ENCODE results near the gene BET1. TPM values are rescaled to one million over a fixed set of nuclear protein-coding genes. Genes with fewer than 3 reads are reported as not detected.

BET1 gene
- total and polyA plus RNA-seq, 9 of the 15 experiments (the other 6 are each of a cell fraction or from before 2014, with no cell fraction given), result 15.8 to 190 (median 37.8) TPM

GRCh38 chr7:94004024-94004951 is at the start of gene BET1 (continued):
- TF ChIP-seq, protein P1, sequence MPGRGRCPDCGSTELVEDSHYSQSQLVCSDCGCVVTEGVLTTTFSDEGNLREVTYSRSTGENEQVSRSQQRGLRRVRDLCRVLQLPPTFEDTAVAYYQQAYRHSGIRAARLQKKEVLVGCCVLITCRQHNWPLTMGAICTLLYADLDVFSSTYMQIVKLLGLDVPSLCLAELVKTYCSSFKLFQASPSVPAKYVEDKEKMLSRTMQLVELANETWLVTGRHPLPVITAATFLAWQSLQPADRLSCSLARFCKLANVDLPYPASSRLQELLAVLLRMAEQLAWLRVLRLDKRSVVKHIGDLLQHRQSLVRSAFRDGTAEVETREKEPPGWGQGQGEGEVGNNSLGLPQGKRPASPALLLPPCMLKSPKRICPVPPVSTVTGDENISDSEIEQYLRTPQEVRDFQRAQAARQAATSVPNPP (IDR thresholded peaks at IDR 0.05; ENCODE audit: borderline replicate concordance, insufficient read depth, insufficient read length), result no peak
- TF ChIP-seq ZNF24 (IDR thresholded peaks at IDR 0.05) (no peak), E2F3 (CRISPR knock-in tag; IDR thresholded peaks at IDR 0.05) (no peak), MEIS2 (IDR thresholded peaks at IDR 0.05; ENCODE audit: partially characterized antibody) (no peak), ZKSCAN3 (CRISPR knock-in tag; IDR thresholded peaks at IDR 0.05) (no peak), TRIM24 (IDR thresholded peaks at IDR 0.05) (no peak), ZC3H4 (CRISPR knock-in tag; IDR thresholded peaks at IDR 0.05; ENCODE audit: borderline replicate concordance) (no peak), ZNF408 (CRISPR knock-in tag; IDR thresholded peaks at IDR 0.05; ENCODE audit: low read depth) (no peak), MTF1 (CRISPR knock-in tag; IDR thresholded peaks at IDR 0.05; ENCODE audit: borderline replicate concordance) (no peak), GABPA (tag; conservative IDR thresholded peaks at IDR 0.05; ENCODE audit: low read depth) (0 out of 2 replicates have a peak, but pooled peaks have one; percentile 11), CREB5 (CRISPR knock-in tag; IDR thresholded peaks at IDR 0.05) (no peak), MTA2 (IDR thresholded peaks at IDR 0.05; ENCODE audit: low read depth) (no peak), BRD9 (IDR thresholded peaks at IDR 0.05; ENCODE audit: low read depth, partially characterized antibody) (no peak), SRSF1 (IDR thresholded peaks at IDR 0.05; ENCODE audit: low read depth, low read length) (no peak), PRPF4 (IDR thresholded peaks at IDR 0.05; ENCODE audit: insufficient read depth, low read depth, low read length, poor library complexity, severe bottlenecking) (no peak), ESRRB (CRISPR knock-in tag; IDR thresholded peaks at IDR 0.05; ENCODE audit: borderline replicate concordance) (no peak), CBFB (CRISPR knock-in tag; IDR thresholded peaks at IDR 0.05) (no peak), RCOR1 (IDR thresholded peaks at IDR 0.05; ENCODE audit: borderline replicate concordance in 1 of 2, low read depth in 2 of 2, low read length in 2 of 2) (0 out of 4 replicates have a peak, but pooled peaks of 1 of the 2 experiments have one; percentile 53), ESRRA (IDR thresholded peaks at IDR 0.05; ENCODE audit: borderline replicate concordance, low read depth) (no peak; the same call in none of the 2 replicates), ZNF280B (CRISPR knock-in tag; IDR thresholded peaks at IDR 0.05) (no peak)
- TF ChIP-seq, protein P2, sequence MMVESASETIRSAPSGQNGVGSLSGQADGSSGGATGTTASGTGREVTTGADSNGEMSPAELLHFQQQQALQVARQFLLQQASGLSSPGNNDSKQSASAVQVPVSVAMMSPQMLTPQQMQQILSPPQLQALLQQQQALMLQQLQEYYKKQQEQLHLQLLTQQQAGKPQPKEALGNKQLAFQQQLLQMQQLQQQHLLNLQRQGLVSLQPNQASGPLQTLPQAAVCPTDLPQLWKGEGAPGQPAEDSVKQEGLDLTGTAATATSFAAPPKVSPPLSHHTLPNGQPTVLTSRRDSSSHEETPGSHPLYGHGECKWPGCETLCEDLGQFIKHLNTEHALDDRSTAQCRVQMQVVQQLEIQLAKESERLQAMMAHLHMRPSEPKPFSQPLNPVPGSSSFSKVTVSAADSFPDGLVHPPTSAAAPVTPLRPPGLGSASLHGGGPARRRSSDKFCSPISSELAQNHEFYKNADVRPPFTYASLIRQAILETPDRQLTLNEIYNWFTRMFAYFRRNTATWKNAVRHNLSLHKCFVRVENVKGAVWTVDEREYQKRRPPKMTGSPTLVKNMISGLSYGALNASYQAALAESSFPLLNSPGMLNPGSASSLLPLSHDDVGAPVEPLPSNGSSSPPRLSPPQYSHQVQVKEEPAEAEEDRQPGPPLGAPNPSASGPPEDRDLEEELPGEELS (CRISPR knock-in tag; IDR thresholded peaks at IDR 0.05; ENCODE audit: borderline replicate concordance), result no peak
